Measurements from ENCODE around the gene JAKMIP1.

DNA sequence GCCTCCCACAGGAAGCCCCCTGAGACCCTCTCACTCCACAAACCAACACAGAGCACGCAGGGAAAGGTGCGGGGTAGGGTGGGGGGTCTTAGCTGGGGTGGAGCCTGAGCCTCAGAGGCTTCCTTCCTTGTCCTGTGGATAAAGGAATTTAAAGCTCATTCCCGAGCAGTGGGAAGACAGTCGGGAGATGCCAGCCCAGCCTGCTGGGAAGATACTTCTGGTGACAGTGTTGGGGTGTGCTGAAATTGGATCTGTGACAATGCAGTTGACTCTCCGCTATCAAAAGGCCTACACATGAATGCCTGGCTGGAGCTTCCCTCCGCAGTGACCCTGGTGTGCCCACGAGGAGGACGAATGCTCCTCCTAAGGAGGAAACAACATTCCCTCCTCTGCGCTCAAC, 45.5 kb downstream of the JAKMIP1 start:
- TF ChIP-seq CTCF (IDR thresholded peaks at IDR 0.05) (no peak), POLR2A (IDR thresholded peaks at IDR 0.05) (no peak)

All from body of pancreas (tissue), 4 donors.